DND-41 (cell line): ENCODE results near the gene CLNS1A.

Experiments
- CTCF ChIP-seq: IDR thresholded peaks from 2 replicates; pipeline ENCODE4 v1.5.1; 2012; ENCODE audit warnings: borderline replicate concordance, low read length, moderate library complexity, mild to moderate bottlenecking; ENCODE audit not compliant: poor library complexity, severe bottlenecking; ENCODE audit errors: extremely low read depth
- EZH2 ChIP-seq: IDR thresholded peaks from 3 replicates; pipeline ENCODE4 v1.6.1; 2012; ENCODE audit warnings: borderline replicate concordance, low read depth, mild to moderate bottlenecking, moderate library complexity, low read length, inconsistent platforms; ENCODE audit not compliant: severe bottlenecking

DNA sequence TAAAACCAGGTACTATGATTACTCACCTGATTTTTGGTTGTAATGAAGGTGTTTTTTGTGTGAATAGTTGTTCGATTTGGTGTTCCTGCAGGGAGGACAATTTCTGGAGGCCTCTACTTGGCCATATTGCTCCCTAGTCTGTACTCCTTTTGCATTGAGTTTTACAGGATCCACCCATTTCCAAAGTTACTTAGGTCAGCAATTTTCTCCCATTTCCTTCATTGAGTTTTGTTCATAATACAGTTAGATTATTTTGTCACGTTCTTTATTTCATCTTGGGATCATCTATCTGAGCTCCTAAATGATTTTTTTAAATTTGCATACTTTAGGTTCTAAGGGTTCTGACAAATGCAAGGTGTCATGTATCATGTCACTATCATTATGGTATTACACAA, 67.9 kb downstream of the CLNS1A start:
- no peak for TF ChIP-seq CTCF
- no peak for TF ChIP-seq EZH2
